ENCODE results near the gene MYO9B. TPM values are rescaled to one million over a fixed set of nuclear protein-coding genes. Genes with fewer than 3 reads are reported as not detected.

Gene MYO9B
- polyA plus RNA-seq, 3 donors: 5.9 to 366 (median 7.5) TPM

DNA sequence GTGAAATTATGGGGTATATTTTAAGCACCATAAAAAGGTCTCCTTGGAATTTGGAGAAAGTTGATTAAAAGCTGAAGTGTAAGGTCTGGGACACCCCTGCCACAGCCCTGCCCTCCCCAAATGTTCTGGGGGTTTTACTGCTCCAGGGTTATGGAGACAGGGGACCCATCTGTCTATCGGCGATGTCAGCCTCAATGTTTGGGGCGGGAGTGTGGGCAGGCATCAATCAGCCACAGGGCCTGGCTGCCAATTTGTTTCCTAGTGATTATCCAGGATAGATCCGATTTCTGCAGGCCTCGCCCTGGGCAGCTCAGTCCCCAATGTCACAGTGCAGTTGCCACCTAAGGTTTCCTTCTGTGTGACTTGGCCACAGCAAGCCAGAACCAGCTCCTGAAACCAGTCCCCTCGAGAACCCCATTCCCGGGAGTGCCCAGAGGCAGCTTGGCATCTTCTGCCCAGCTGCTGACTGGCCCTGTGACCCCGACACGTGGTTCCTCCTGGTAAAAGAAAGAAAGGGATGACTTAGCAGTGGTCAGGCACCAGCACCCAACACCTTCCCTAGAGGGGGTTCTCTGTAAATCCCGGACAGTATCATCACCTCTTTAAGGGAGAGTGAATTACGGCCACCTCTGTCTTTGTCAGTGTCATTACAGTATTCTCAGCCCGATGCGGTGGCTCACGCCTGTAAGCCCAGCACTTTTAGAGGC, 41.6 kb downstream of the MYO9B start:
- intact Hi-C loops (cut with micrococcal nuclease): no loop called here

DNA sequence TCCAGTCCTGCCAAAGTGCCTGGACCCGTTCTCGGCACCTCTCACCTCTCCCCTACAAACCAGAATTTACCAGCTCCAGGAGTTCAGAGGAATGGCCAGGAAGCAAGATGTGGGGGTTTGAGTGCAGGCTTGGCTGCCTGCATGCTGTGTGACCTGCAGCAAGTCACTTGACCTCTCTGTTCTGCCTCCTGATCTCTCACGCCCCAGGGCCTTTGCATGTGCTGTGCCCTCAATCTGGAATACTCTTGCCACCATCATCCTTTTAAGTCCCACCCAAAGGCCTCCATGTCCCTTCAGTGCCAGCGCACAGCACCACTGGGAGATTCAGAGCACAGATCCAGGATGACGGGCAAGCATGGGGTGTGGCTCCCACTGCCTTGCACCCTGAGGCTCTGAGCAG, 43.4 kb downstream of the MYO9B start:
- Mint-ChIP-seq H3K4me1 (peaks cover 70% of the 10 kb centered on the region), H3K36me3 (peaks cover 55 to 80% of the 10 kb centered on the region in 2 donors), H3K9me3 (peaks cover 0 to 5% (median 0%) of the 10 kb centered on the region in 7 donors), H3K27ac (peak overlapping the region in 6 of 7 donors; percentile 36 to 66 (median 60)), H3K27me3 (ENCODE audit: low read depth in 3 of 3) (peaks cover 0 to 2% (median 1%) of the 10 kb centered on the region in 3 donors), H3K4me3 (no peak overlapping the region)
- Histone ChIP-seq H3K27ac (ENCODE audit: low read depth in 1 of 2, low read length in 2 of 2) (peak overlapping the region in 1 of 2 donors; percentile 56), H3K9ac (ENCODE audit: insufficient read depth, low read length, poor library complexity, severe bottlenecking) (no peak overlapping the region), H3K4me1 (ENCODE audit: control insufficient read depth in 1 of 2, insufficient read depth in 2 of 2, low read length in 2 of 2) (peaks cover 49 to 65% of the 10 kb centered on the region in 2 donors), H3K36me3 (replicated peaks in 1 of 2; ENCODE audit: control insufficient read depth in 1 of 2, insufficient read depth in 2 of 2, low read length in 2 of 2) (peaks cover 6 to 65% of the 10 kb centered on the region in 2 donors), H3K79me2 (ENCODE audit: insufficient read depth, low read length) (peaks cover 100% of the 10 kb centered on the region), H3K4me3 (replicated peaks in 1 of 3; ENCODE audit: low read depth in 2 of 3, low read length in 3 of 3) (no peak overlapping the region), H3K4me2 (replicated peaks; ENCODE audit: extremely low read depth, low read length, poor library complexity, severe bottlenecking) (no peak overlapping the region), H4K20me1 (ENCODE audit: insufficient read depth, low read length) (peaks cover 4% of the 10 kb centered on the region), H3K9me3 (replicated peaks in 1 of 2; ENCODE audit: control insufficient read depth in 1 of 2, insufficient read depth in 1 of 2, low read length in 2 of 2) (peaks cover 0 to 4% of the 10 kb centered on the region in 2 donors), H3K27me3 (ENCODE audit: control insufficient read depth in 2 of 2, insufficient read depth in 2 of 2, low read length in 2 of 2) (no peaks in the 10 kb centered on the region), H2AFZ (ENCODE audit: insufficient read depth, low read depth, low read length, poor library complexity, severe bottlenecking) (no peak overlapping the region)
- no peak for DNase-seq
- intact Hi-C loops (cut with micrococcal nuclease): no loop called here
- TF ChIP-seq, protein P1, sequence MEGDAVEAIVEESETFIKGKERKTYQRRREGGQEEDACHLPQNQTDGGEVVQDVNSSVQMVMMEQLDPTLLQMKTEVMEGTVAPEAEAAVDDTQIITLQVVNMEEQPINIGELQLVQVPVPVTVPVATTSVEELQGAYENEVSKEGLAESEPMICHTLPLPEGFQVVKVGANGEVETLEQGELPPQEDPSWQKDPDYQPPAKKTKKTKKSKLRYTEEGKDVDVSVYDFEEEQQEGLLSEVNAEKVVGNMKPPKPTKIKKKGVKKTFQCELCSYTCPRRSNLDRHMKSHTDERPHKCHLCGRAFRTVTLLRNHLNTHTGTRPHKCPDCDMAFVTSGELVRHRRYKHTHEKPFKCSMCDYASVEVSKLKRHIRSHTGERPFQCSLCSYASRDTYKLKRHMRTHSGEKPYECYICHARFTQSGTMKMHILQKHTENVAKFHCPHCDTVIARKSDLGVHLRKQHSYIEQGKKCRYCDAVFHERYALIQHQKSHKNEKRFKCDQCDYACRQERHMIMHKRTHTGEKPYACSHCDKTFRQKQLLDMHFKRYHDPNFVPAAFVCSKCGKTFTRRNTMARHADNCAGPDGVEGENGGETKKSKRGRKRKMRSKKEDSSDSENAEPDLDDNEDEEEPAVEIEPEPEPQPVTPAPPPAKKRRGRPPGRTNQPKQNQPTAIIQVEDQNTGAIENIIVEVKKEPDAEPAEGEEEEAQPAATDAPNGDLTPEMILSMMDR (IDR thresholded peaks at IDR 0.05): no peak
- 100% methylated on average over 3 of the region's 5 CpGs for WGBS (ENCODE audit: insufficient coverage)

More for the DNA sequence above, 41.6 kb downstream of the MYO9B start:
- peaks cover 100% of the 10 kb centered on the region for H3K79me2 ChIP-seq (ENCODE audit: insufficient read depth, low read length)
- H3K9ac ChIP-seq (ENCODE audit: insufficient read depth, low read length, poor library complexity, severe bottlenecking): no peak overlapping the region
- H3K36me3 Mint-ChIP-seq: peaks cover 61 to 82% of the 10 kb centered on the region in 2 donors
- WGBS (ENCODE audit: insufficient coverage): 85% methylated on average over 9 of the region's 14 CpGs
- no peaks in the 10 kb centered on the region for H3K27me3 ChIP-seq (ENCODE audit: control insufficient read depth in 2 of 2, insufficient read depth in 2 of 2, low read length in 2 of 2)
- DNase-seq: no peak
- peaks cover 80% of the 10 kb centered on the region for H3K4me1 Mint-ChIP-seq
- H4K20me1 ChIP-seq (ENCODE audit: insufficient read depth, low read length): peaks cover 4% of the 10 kb centered on the region
- peak overlapping the region; percentile 35 for H3K4me2 ChIP-seq (replicated peaks; ENCODE audit: extremely low read depth, low read length, poor library complexity, severe bottlenecking)
- H3K4me3 ChIP-seq (replicated peaks in 1 of 3; ENCODE audit: low read depth in 2 of 3, low read length in 3 of 3): peak overlapping the region in 1 of 3 experiments; percentile 17
- TF ChIP-seq, protein P1 (IDR thresholded peaks at IDR 0.05): no peak
- H3K9me3 Mint-ChIP-seq: peaks cover 0 to 5% (median 0%) of the 10 kb centered on the region in 7 donors
- peaks cover 61 to 68% of the 10 kb centered on the region in 2 donors for H3K4me1 ChIP-seq (ENCODE audit: control insufficient read depth in 1 of 2, insufficient read depth in 2 of 2, low read length in 2 of 2)
- H3K27me3 Mint-ChIP-seq (ENCODE audit: low read depth in 3 of 3): peaks cover 0 to 3% (median 2%) of the 10 kb centered on the region in 3 donors
- H3K27ac Mint-ChIP-seq: peak overlapping the region in 6 of 7 donors; percentile 59 to 91 (median 80)
- H3K9me3 ChIP-seq (replicated peaks in 1 of 2; ENCODE audit: control insufficient read depth in 1 of 2, insufficient read depth in 1 of 2, low read length in 2 of 2): peaks cover 0 to 4% of the 10 kb centered on the region in 2 donors
- H3K27ac ChIP-seq (ENCODE audit: low read depth in 1 of 2, low read length in 2 of 2): peak overlapping the region; percentile 27 to 60
- no peak overlapping the region for H2AFZ ChIP-seq (ENCODE audit: insufficient read depth, low read depth, low read length, poor library complexity, severe bottlenecking)
- H3K36me3 ChIP-seq (replicated peaks in 1 of 2; ENCODE audit: control insufficient read depth in 1 of 2, insufficient read depth in 2 of 2, low read length in 2 of 2): peaks cover 9 to 55% of the 10 kb centered on the region in 2 donors
- H3K4me3 Mint-ChIP-seq: no peak overlapping the region

All from CD14-positive monocyte (primary cell).